Right lobe of liver (tissue), 4 donors: ENCODE data around the gene HES6.

Experiments used
- POLR2A ChIP-seq: fragments of 450-650 bp; IDR thresholded peaks from one replicate; pipeline ENCODE4 v1.6.1; 2017; ENCODE audit warnings: antibody characterized with exemption, mild to moderate bottlenecking
- TF ChIP-seq, protein P1 (sequence below), 4 donors: fragments of 200-600 bp in 3 of 4; fragments of 450-650 bp in 1 of 4; IDR thresholded peaks; one replicate each; pipeline versions ENCODE4 v1.5.1 to v1.8.0; 2016 to 2022; ENCODE audit warnings: antibody characterized with exemption in 4 of 4, mild to moderate bottlenecking in 2 of 4
- donor health status: DM: no; HTN: no; CAD: no.
- donor health status: DM: no; HTN: no; CAD: no.
- donor health status: DM: no; HTN: yes; CAD: no.

DNA sequence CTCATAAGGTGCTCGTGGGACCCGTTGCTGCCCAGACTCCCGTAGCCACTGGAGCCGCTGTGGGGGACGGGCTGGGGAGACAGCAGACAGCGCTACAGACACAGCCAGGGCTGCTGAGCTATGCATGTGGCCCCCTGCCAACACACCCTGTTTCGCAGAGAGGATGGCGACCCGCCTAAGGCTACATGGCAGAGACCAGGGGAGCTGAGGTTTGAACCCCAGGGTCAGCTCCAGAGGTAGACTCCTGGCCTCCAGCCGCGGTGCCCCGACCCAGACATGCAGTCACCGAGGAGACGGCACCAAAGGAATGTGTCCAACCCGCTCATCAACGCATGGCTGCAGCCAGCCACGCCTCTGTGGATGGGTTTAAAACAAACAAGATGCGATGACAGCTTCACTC lies 21.0 kb upstream of the HES6 start:
- TF ChIP-seq, protein P1, sequence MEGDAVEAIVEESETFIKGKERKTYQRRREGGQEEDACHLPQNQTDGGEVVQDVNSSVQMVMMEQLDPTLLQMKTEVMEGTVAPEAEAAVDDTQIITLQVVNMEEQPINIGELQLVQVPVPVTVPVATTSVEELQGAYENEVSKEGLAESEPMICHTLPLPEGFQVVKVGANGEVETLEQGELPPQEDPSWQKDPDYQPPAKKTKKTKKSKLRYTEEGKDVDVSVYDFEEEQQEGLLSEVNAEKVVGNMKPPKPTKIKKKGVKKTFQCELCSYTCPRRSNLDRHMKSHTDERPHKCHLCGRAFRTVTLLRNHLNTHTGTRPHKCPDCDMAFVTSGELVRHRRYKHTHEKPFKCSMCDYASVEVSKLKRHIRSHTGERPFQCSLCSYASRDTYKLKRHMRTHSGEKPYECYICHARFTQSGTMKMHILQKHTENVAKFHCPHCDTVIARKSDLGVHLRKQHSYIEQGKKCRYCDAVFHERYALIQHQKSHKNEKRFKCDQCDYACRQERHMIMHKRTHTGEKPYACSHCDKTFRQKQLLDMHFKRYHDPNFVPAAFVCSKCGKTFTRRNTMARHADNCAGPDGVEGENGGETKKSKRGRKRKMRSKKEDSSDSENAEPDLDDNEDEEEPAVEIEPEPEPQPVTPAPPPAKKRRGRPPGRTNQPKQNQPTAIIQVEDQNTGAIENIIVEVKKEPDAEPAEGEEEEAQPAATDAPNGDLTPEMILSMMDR (IDR thresholded peaks at IDR 0.05) = no peak
- TF ChIP-seq POLR2A = no peak
